ENCODE data around the gene HDAC1.
"Not testable (repeated sequence)": the region's sequence is repeated elsewhere in the genome, so short reads cannot be mapped to it uniquely, and the experiment has no call there.

HDAC1 gene

GRCh38 chr1:32274646-32275340 is 17.1 kb upstream of the HDAC1 start:
- no peak for DNase-seq (ENCODE audit: low read depth in 2 of 2)

GRCh38 chr1:32275424-32275823 is 16.5 kb upstream of the HDAC1 start:
- no peak for DNase-seq (ENCODE audit: low read depth in 2 of 2)

- DNase-seq (ENCODE audit: low read depth in 2 of 2): no peak
These were observed 15.7 kb upstream of the HDAC1 start for GRCh38 chr1:32276032-32276782.

GRCh38 chr1:32284777-32285176 is 7.1 kb upstream of the HDAC1 start:
- not testable (repeated sequence) for DNase-seq (ENCODE audit: low read depth in 2 of 2)

- no peak for DNase-seq (ENCODE audit: low read depth in 2 of 2)
These were observed 6.2 kb upstream of the HDAC1 start for GRCh38 chr1:32285658-32286057.

GRCh38 chr1:32286763-32287162 is 5.1 kb upstream of the HDAC1 start:
- DNase-seq (ENCODE audit: low read depth in 2 of 2): no peak

- DNase-seq (ENCODE audit: low read depth in 2 of 2): no peak
These were observed 2.6 kb upstream of the HDAC1 start for GRCh38 chr1:32289256-32289655.

- DNase-seq (ENCODE audit: low read depth in 2 of 2): no peak
These were observed 657 bp upstream of the HDAC1 start for GRCh38 chr1:32291145-32291707.

- DNase-seq (ENCODE audit: low read depth in 2 of 2): not testable (repeated sequence)
These were observed 6.3 kb downstream of the HDAC1 start for GRCh38 chr1:32298211-32298610.

- no peak for DNase-seq (ENCODE audit: low read depth in 2 of 2)
These were observed 7.4 kb downstream of the HDAC1 start for GRCh38 chr1:32299327-32299726.

GRCh38 chr1:32303358-32303757 is 11.5 kb downstream of the HDAC1 start:
- DNase-seq (ENCODE audit: low read depth in 2 of 2): no peak

GRCh38 chr1:32303997-32304622 is 12.2 kb downstream of the HDAC1 start:
- no peak for DNase-seq (ENCODE audit: low read depth in 2 of 2)

- no peak for DNase-seq (ENCODE audit: low read depth in 2 of 2)
These were observed 13.4 kb downstream of the HDAC1 start for GRCh38 chr1:32305310-32305709.

GRCh38 chr1:32307324-32307723 is 15.4 kb downstream of the HDAC1 start:
- no peak for DNase-seq (ENCODE audit: low read depth in 2 of 2)

- no peak for DNase-seq (ENCODE audit: low read depth in 2 of 2)
These were observed 18.1 kb downstream of the HDAC1 start for GRCh38 chr1:32309960-32310359.

- no peak for DNase-seq (ENCODE audit: low read depth in 2 of 2)
These were observed 20.0 kb downstream of the HDAC1 start for GRCh38 chr1:32311709-32312393.

- no peak for DNase-seq (ENCODE audit: low read depth in 2 of 2)
These were observed 25.0 kb downstream of the HDAC1 start for GRCh38 chr1:32316903-32317277.

- DNase-seq (ENCODE audit: low read depth in 2 of 2): no peak
These were observed 26.4 kb downstream of the HDAC1 start for GRCh38 chr1:32318127-32318869.

GRCh38 chr1:32321712-32322291 is 29.9 kb downstream of the HDAC1 start:
- DNase-seq (ENCODE audit: low read depth in 2 of 2): no peak

GRCh38 chr1:32327204-32327603 is 35.3 kb downstream of the HDAC1 start:
- DNase-seq (ENCODE audit: low read depth in 2 of 2): no peak

- no peak for DNase-seq (ENCODE audit: low read depth in 2 of 2)
These were observed 38.1 kb downstream of the HDAC1 start for GRCh38 chr1:32329931-32330466.
